SH-SY5Y (cell line): ENCODE data around the gene ZNF443.

Source experiments
- GATA2 ChIP-seq: IDR thresholded peaks from 2 replicates; pipeline ENCODE4 v1.6.1; 2011; ENCODE audit warnings: mild to moderate bottlenecking, low read depth, low read length
- GATA3 ChIP-seq: IDR thresholded peaks from 2 replicates; pipeline ENCODE4 v1.6.1; 2011; ENCODE audit warnings: low read depth, mild to moderate bottlenecking, low read length, moderate library complexity

DNA sequence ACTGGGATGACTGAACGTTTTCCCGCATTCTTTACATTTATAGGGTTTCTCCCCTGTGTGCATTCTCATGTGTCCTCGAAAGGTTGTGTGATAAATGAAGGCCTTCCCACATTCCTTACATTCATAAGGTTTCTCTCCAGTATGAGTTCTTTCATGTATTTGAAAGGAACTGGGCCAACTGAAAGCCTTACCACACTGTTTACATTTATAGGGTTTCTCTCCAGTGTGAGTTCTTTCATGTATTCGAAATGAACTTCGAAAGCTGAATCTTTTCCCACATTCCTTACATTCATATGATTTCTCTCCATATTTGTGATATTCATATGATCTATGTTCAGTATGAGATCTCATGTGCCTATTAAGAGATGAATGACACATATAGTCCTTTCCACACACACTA lies 24.4 kb upstream of the ZNF443 start:
- TF ChIP-seq GATA2 (no peak), GATA3 (no peak)
